ENCODE data around the gene DOP1B. TPM values are rescaled to one million over a fixed set of nuclear protein-coding genes. Genes with fewer than 3 reads are reported as not detected.
A peak's percentile ranks its signal among the peaks of the same experiment; 100 is the strongest.

DOP1B gene
- total and polyA plus RNA-seq, 7 experiments from 2014 or later, result 3.8 to 34.0 (median 13.1) TPM

DNA sequence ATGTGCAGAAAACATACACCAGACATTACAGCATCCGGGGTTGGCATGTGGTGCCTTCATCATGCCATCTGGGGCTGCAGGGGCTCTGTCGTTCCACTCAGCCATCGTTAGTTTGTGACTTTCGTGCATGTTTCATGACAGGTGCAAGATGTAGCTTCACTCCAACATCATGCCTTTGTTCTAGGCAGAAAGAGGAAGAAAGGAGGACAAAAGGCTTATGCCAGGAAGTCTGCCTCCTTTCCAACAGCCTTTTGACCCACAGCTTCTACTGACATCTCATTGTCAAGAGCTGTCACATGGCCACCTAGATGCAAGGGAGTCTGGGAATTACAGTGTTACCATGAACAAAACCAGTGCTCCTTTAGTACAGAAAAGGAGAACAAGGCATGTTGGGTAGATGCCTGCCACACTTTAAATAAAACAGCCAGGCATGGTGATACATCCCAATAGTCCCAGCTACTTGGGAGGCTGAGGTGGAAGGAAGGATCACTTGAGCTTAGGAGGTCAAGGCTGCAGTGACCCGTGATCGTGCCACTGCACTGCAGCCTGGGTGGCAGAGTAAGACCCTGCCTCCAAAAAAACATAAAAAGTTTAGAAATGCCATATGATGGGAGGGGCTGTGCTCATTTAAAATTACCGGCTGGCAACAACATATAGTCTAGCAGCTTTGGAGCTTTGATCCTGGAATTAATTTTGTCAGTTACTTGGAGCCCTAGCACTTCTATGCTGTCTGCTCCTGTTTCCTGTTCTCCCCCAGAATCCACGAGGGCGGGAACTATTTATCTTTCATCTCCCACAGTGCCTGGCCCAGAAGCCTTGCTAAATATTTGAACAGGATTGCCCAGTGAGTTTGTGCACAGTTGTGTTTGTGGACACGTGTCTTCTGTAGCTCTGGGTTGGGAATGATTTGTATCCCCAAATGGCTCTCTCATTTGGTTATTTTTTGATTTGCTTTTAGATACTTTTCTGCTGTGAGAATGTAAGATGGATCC lies 7.4 kb downstream of the DOP1B start:
- H3K4me3 Mint-ChIP-seq, result no peak overlapping the region
- DNase-seq (no peak), ATAC-seq (no peak)
- H3K27ac Mint-ChIP-seq, result peak overlapping the region in 2 of 9 donors; percentile 1 to 53
- Histone ChIP-seq H3K36me3 (ENCODE audit: control insufficient read depth in 2 of 3, insufficient read depth in 3 of 3, low read length in 3 of 3) (peaks cover 0 to 18% (median 2%) of the 10 kb centered on the region in 3 experiments), H3K4me1 (ENCODE audit: control insufficient read depth in 2 of 2, insufficient read depth in 2 of 2, low read length in 2 of 2) (no peaks in the 10 kb centered on the region), H3K27me3 (ENCODE audit: control insufficient read depth in 2 of 2, insufficient read depth in 2 of 2, low read length in 2 of 2) (no peaks in the 10 kb centered on the region), H3K9me3 (ENCODE audit: control insufficient read depth in 2 of 3, low read length in 3 of 3) (no peaks in the 10 kb centered on the region), H3K27ac (ENCODE audit: low read depth, low read length) (no peak overlapping the region), H3K4me3 (ENCODE audit: low read length) (no peak overlapping the region)
- CTCF ChIA-PET, result interaction anchor here (1.6 to 1.8 kb wide), 2 partner anchors 10 to 23 kb away, joined by 5 to 6 read pairs; no protein-coding TSS in a partner anchor
- intact Hi-C loops (cut with micrococcal nuclease), result no loop called here
- H3K9me3 Mint-ChIP-seq, result no peaks in the 10 kb centered on the region
- POLR2A ChIA-PET, result interaction anchor here (0.5 to 1.8 kb wide), 4 partner anchors 10 to 232 kb away, joined by 3 to 9 read pairs (median 3); no protein-coding TSS in a partner anchor
- peaks cover 0 to 26% (median 18%) of the 10 kb centered on the region in 5 donors for H3K36me3 Mint-ChIP-seq
- peaks cover 6 to 41% (median 25%) of the 10 kb centered on the region in 7 donors for H3K4me1 Mint-ChIP-seq
- no peaks in the 10 kb centered on the region for H3K27me3 Mint-ChIP-seq

DNA sequence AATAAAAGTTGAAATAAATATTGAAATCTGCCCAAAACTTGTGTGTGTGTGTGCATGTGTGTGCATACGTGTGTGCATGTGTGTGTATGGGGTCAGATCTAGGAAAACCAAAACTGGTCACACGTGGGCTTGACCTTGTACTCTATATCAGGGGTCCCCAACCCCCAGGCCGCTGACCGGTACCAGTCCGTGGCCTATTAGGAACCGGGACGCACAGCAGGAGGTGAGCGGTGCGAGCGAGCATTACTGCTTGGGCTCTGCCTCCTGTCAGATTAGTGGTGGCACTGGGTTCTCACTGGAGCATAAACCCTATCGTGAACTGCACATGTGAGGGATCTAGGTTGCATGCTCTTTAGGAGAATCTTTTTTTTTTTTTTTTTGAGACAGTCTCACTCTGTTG lies 8.7 kb downstream of the DOP1B start:
- Histone ChIP-seq H3K36me3 (ENCODE audit: control insufficient read depth in 2 of 3, insufficient read depth in 3 of 3, low read length in 3 of 3) (peaks cover 0 to 27% (median 5%) of the 10 kb centered on the region in 3 experiments), H3K4me1 (ENCODE audit: control insufficient read depth in 2 of 2, insufficient read depth in 2 of 2, low read length in 2 of 2) (no peaks in the 10 kb centered on the region), H3K9me3 (ENCODE audit: control insufficient read depth in 2 of 3, low read length in 3 of 3) (no peaks in the 10 kb centered on the region), H3K4me3 (ENCODE audit: low read length) (no peak overlapping the region), H3K27me3 (ENCODE audit: control insufficient read depth in 2 of 2, insufficient read depth in 2 of 2, low read length in 2 of 2) (no peaks in the 10 kb centered on the region), H3K27ac (ENCODE audit: low read depth, low read length) (no peak overlapping the region)
- H3K27me3 Mint-ChIP-seq, result no peaks in the 10 kb centered on the region
- peaks cover 6 to 31% (median 22%) of the 10 kb centered on the region in 7 donors for H3K4me1 Mint-ChIP-seq
- CTCF ChIA-PET, result no interaction called here
- DNase-seq, result no peak
- peaks cover 10 to 37% (median 20%) of the 10 kb centered on the region in 5 donors for H3K36me3 Mint-ChIP-seq
- POLR2A ChIA-PET, result no interaction called here
- no peak overlapping the region for H3K4me3 Mint-ChIP-seq
- no peaks in the 10 kb centered on the region for H3K9me3 Mint-ChIP-seq
- ATAC-seq, result no peak
- H3K27ac Mint-ChIP-seq, result no peak overlapping the region
- intact Hi-C loops (cut with micrococcal nuclease), result no loop called here

DNA sequence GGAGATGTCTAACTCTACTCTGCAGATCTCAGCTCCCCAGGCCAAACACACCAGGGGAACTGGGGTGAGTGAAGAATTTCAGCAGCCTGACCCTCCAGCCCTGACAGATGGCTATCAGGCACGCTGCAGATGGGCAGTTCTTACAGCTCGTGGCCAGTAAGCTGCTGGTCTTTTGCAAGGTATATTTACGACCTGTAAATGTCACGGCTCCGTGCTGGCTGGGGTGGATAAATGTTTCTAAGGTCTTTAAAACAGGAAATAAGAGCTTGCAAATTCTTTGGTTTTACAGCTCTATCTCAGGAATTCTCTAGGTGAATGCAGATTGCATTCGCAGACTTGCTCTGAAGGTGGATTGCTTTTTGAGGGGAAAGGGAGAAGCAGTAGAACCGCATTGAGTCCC lies 10.1 kb downstream of the DOP1B start:
- peaks cover 6 to 29% (median 18%) of the 10 kb centered on the region in 7 donors for H3K4me1 Mint-ChIP-seq
- peaks cover 10 to 40% (median 26%) of the 10 kb centered on the region in 5 donors for H3K36me3 Mint-ChIP-seq
- intact Hi-C loops (cut with micrococcal nuclease), result no loop called here
- no peaks in the 10 kb centered on the region for H3K27me3 Mint-ChIP-seq
- H3K4me3 ChIP-seq (ENCODE audit: low read length), result no peak overlapping the region
- H3K9me3 Mint-ChIP-seq, result no peaks in the 10 kb centered on the region
- H3K4me1 ChIP-seq (ENCODE audit: control insufficient read depth in 2 of 2, insufficient read depth in 2 of 2, low read length in 2 of 2), result no peaks in the 10 kb centered on the region
- no peaks in the 10 kb centered on the region for H3K27me3 ChIP-seq (ENCODE audit: control insufficient read depth in 2 of 2, insufficient read depth in 2 of 2, low read length in 2 of 2)
- no peak overlapping the region for H3K27ac Mint-ChIP-seq
- POLR2A ChIA-PET, result interaction anchor here (0.6 kb wide), 1 partner anchor 92 kb away, joined by 3 read pairs; no protein-coding TSS in a partner anchor
- H3K36me3 ChIP-seq (ENCODE audit: control insufficient read depth in 2 of 3, insufficient read depth in 3 of 3, low read length in 3 of 3), result peaks cover 0 to 33% (median 5%) of the 10 kb centered on the region in 3 experiments
- no peak overlapping the region for H3K4me3 Mint-ChIP-seq
- no peak for DNase-seq
- CTCF ChIA-PET, result no interaction called here
- no peak overlapping the region for H3K27ac ChIP-seq (ENCODE audit: low read depth, low read length)
- no peaks in the 10 kb centered on the region for H3K9me3 ChIP-seq (ENCODE audit: control insufficient read depth in 2 of 3, low read length in 3 of 3)
- no peak for ATAC-seq

DNA sequence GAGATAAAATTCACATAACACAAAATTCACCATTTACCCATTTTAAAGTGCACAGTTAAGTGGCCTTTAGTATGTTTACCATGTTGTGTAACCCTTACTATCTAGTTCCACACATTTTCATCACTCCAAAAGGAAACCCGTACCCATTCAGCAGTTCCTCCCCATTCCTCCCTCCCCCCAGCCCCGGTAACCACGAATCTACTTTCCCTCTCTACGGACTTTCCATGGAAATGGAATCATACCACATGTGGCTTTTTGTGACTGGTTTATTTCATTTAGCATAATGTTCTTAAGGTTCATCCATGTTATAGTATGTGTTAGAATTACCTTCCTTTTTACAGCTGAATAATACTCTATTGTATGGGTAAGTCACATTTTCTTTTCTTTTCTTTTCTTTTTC lies 10.9 kb downstream of the DOP1B start:
- ATAC-seq (no peak), DNase-seq (no peak)
- H3K4me1 Mint-ChIP-seq, result peaks cover 6 to 28% (median 18%) of the 10 kb centered on the region in 7 donors
- H3K36me3 Mint-ChIP-seq, result peaks cover 10 to 40% (median 27%) of the 10 kb centered on the region in 5 donors
- Histone ChIP-seq H3K27ac (ENCODE audit: low read depth, low read length) (no peak overlapping the region), H3K36me3 (ENCODE audit: control insufficient read depth in 2 of 3, insufficient read depth in 3 of 3, low read length in 3 of 3) (peaks cover 0 to 33% (median 5%) of the 10 kb centered on the region in 3 experiments), H3K27me3 (ENCODE audit: control insufficient read depth in 2 of 2, insufficient read depth in 2 of 2, low read length in 2 of 2) (no peaks in the 10 kb centered on the region), H3K4me3 (ENCODE audit: low read length) (no peak overlapping the region), H3K9me3 (ENCODE audit: control insufficient read depth in 2 of 3, low read length in 3 of 3) (no peaks in the 10 kb centered on the region), H3K4me1 (ENCODE audit: control insufficient read depth in 2 of 2, insufficient read depth in 2 of 2, low read length in 2 of 2) (no peaks in the 10 kb centered on the region)
- no peaks in the 10 kb centered on the region for H3K27me3 Mint-ChIP-seq
- ChIA-PET CTCF (no interaction called here), POLR2A (interaction anchor here (0.7 kb wide), 1 partner anchor 113 kb away, joined by 3 read pairs; no protein-coding TSS in a partner anchor)
- H3K9me3 Mint-ChIP-seq, result no peaks in the 10 kb centered on the region
- H3K27ac Mint-ChIP-seq, result no peak overlapping the region
- intact Hi-C loops (cut with micrococcal nuclease), result no loop called here
- no peak overlapping the region for H3K4me3 Mint-ChIP-seq

DNA sequence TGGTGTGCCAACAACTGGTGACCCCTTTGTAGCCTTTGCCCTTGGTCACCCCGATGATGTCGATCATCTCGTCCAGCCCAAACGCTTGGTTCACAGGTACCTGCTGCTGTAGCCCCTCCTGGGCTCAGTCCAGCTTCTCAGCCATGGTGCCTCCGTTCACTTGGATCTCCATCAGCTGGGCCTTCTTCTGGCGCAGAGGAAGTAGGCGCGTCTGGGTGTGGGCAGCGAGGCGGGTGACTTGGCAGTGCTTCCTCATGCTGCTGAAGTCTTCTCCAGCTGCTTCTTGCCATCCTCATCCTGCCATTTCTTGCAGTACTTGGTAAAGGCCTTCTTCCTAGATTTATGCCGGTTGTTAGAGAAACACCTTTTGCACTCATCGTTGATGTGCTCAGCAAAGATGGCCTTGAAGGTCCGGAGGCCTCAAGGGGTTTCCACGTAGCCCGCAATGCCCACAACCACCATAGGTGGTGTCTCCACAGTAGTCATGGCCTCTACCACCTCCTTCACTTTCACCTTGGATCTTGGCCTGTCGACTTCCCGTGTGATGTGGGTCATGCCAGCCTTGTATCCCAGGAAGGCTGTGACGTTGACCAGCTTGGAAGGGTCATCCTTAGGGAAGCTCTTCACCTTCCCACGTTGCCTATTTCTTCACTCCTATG lies 13.0 kb downstream of the DOP1B start:
- Histone ChIP-seq H3K27ac (ENCODE audit: low read depth, low read length) (no peak overlapping the region), H3K9me3 (ENCODE audit: control insufficient read depth in 2 of 3, low read length in 3 of 3) (no peaks in the 10 kb centered on the region), H3K4me3 (ENCODE audit: low read length) (no peak overlapping the region), H3K4me1 (ENCODE audit: control insufficient read depth in 2 of 2, insufficient read depth in 2 of 2, low read length in 2 of 2) (peaks cover 5 to 9% of the 10 kb centered on the region in 2 donors), H3K27me3 (ENCODE audit: control insufficient read depth in 2 of 2, insufficient read depth in 2 of 2, low read length in 2 of 2) (no peaks in the 10 kb centered on the region), H3K36me3 (ENCODE audit: control insufficient read depth in 2 of 3, insufficient read depth in 3 of 3, low read length in 3 of 3) (peaks cover 0 to 33% (median 5%) of the 10 kb centered on the region in 3 experiments)
- ChIA-PET CTCF (interaction anchor here (0.8 kb wide), 1 partner anchor 20 kb away, joined by 4 read pairs; no protein-coding TSS in a partner anchor), POLR2A (interaction anchor here (1.1 kb wide), 1 partner anchor 20 kb away, joined by 3 read pairs; no protein-coding TSS in a partner anchor)
- Mint-ChIP-seq H3K36me3 (peaks cover 10 to 38% (median 25%) of the 10 kb centered on the region in 5 donors), H3K27me3 (no peaks in the 10 kb centered on the region), H3K9me3 (no peaks in the 10 kb centered on the region), H3K4me3 (no peak overlapping the region), H3K4me1 (peaks cover 0 to 15% (median 11%) of the 10 kb centered on the region in 7 donors), H3K27ac (peak overlapping the region in 1 of 9 donors; percentile 69)
- intact Hi-C loops (cut with micrococcal nuclease), result loop anchor here in 1 of 2 donors (5.0 kb wide), 1 partner anchor 38 kb away; no protein-coding TSS in a partner anchor
- no peak for DNase-seq
- ATAC-seq, result no peak

DNA sequence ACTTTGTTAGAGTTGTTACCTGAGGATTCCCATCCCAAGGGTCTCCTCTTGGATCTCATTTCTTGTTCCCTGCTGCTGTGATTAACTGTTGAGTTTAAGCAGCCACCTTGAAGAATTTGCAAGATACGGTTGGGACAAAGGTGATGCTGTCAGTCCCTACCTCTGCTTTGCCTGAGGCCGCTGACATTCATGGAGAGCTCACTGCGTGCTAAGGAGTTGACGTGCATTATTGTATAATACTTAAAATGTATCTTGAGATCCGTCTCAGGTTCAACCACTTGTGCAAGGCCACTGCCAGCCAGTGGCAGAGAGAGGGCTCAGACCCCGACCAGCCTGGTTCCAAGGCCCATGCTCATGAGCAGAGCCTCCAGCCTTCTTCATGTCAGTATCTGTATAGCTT lies 14.2 kb downstream of the DOP1B start:
- Mint-ChIP-seq H3K4me3 (no peak overlapping the region), H3K9me3 (no peaks in the 10 kb centered on the region), H3K4me1 (peaks cover 5 to 21% (median 17%) of the 10 kb centered on the region in 7 donors), H3K27me3 (no peaks in the 10 kb centered on the region), H3K36me3 (peaks cover 9 to 32% (median 24%) of the 10 kb centered on the region in 5 donors), H3K27ac (no peak overlapping the region)
- ChIA-PET POLR2A (no interaction called here), CTCF (no interaction called here)
- intact Hi-C loops (cut with micrococcal nuclease), result loop anchor here in 1 of 2 donors (5.0 kb wide), 1 partner anchor 36 kb away; no protein-coding TSS in a partner anchor
- DNase-seq (no peak), ATAC-seq (no peak)
- H3K27ac ChIP-seq (ENCODE audit: low read depth, low read length), result no peak overlapping the region
- H3K9me3 ChIP-seq (ENCODE audit: control insufficient read depth in 2 of 3, low read length in 3 of 3), result no peaks in the 10 kb centered on the region
- peaks cover 0 to 29% (median 5%) of the 10 kb centered on the region in 3 experiments for H3K36me3 ChIP-seq (ENCODE audit: control insufficient read depth in 2 of 3, insufficient read depth in 3 of 3, low read length in 3 of 3)
- no peaks in the 10 kb centered on the region for H3K27me3 ChIP-seq (ENCODE audit: control insufficient read depth in 2 of 2, insufficient read depth in 2 of 2, low read length in 2 of 2)
- no peak overlapping the region for H3K4me3 ChIP-seq (ENCODE audit: low read length)
- peaks cover 7 to 9% of the 10 kb centered on the region in 2 donors for H3K4me1 ChIP-seq (ENCODE audit: control insufficient read depth in 2 of 2, insufficient read depth in 2 of 2, low read length in 2 of 2)
